Stimulated activated CD4-positive, alpha-beta T cell treated with anti-CD3 and anti-CD28 coated beads, Interleukin-4, amount 100 ng/mL, for 48 hours (primary cell): Measurements from ENCODE around the gene GRID1.

Experiments
- DNase-seq, 2 donors: peaks; one replicate each; pipeline ENCODE4 v3.0.0-alpha.2; 2020; ENCODE audit warnings: low read depth in 2 of 2

Gene GRID1

DNA sequence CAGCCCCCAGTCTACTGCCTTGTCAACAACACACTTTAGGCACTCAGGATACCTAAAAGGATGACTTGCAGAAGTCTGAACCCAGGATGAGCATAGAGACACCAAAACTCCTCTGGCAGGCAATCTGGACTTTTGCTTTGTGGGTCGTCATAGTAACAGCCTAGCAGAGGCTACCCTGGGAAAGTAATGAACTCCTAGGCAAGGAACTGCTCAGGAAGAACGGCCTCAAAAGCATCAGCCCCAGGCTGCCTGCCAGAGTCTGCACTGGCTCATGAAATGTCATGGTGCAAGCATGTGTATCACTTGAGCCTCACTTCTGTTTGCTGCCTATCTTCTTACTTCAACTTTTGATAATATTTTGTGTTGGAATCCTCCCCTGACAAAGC is 715.1 kb downstream of the GRID1 start:
- DNase-seq, result no peak

DNA sequence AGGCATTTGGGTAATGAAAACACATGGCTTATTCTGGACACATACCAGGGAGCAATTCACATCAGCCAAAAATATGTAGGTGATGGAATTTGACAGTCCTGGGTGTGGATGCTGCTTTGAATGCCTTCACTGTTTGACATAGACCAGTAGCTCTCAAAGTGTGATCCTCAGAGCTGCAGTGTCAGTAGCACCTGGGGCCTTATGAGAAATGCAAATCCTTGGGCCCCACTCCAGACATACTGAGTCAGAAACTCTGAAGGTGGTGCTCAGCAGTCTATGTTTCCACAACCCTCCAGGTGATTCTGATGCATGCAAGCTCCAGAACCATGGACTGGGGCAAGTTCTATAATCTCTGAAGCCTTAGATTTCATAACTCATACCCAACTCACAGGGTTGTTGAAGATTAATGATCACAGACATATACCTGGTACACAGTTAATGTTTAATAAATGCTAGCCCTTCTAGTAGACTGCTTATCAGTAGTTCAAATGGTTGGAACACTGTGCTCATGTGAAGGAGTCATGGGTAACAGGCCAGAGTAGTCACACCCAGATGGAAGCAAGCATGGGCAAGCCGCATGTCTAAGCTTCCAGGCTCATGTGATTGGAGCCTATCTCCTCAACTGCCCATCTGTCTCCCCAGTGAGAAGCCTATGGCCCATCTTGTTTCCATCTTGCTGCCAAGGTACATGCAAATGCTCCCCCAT is 715.7 kb downstream of the GRID1 start:
- DNase-seq, result no peak

DNA sequence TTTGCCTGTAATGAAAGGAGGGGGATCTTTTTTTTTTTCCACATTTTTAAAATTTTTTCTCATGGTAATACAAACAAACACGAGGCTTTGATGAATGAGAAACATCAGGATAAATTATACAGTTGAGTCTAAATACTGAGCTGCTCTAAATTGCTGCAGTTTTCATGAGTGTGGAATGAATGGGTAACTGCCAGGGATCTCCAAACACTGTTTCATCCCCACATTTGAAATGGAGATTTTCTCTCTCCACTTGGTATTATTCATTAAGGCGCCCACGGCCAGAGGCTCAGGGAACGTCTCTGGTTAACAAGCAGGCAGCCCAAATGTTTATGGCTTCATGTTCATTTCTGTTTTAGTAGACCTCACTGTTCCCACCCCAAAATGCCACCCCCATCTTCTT is 717.1 kb downstream of the GRID1 start:
- DNase-seq, result no peak

DNA sequence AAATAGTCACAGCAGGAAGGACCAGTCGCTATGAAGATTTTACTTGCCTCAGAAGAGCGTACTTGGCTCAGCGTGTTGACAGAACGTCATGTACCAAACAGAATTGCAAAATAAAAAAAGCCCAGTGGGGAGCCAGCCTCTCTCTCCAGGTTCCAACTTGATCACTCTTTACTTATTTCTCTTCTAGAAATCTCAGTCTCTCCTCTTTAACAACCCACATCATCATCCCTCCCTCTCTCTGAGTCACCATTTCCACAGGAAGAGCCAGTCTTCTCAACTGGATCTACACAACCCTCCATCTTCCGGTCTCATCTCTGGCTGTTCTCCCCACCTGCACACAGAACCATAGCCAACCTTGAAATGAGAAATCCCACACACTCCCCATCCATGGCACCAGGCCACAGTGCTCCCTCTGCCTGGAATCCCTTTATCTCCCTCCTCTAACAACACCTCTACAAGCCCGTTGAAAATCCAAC is 718.3 kb downstream of the GRID1 start:
- no peak for DNase-seq

DNA sequence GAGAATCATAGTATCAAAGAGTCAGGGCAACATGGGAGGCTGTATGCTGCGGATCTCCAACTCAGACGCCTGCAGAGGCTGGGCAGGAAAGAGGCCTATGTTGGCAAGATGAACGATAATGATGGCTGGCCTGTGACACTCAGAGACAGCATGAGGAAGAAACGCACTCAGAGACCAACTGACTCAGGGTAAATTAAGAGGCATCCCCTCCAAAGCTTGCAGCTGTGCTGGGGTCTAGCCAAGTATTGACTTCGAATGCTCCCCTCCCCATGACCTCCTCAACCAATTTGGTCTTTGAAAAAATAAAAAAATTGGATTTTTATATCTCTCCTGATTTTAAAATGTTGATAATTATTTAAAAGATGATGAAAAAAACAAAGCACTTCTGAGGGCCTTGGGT is 718.9 kb downstream of the GRID1 start:
- no peak for DNase-seq

DNA sequence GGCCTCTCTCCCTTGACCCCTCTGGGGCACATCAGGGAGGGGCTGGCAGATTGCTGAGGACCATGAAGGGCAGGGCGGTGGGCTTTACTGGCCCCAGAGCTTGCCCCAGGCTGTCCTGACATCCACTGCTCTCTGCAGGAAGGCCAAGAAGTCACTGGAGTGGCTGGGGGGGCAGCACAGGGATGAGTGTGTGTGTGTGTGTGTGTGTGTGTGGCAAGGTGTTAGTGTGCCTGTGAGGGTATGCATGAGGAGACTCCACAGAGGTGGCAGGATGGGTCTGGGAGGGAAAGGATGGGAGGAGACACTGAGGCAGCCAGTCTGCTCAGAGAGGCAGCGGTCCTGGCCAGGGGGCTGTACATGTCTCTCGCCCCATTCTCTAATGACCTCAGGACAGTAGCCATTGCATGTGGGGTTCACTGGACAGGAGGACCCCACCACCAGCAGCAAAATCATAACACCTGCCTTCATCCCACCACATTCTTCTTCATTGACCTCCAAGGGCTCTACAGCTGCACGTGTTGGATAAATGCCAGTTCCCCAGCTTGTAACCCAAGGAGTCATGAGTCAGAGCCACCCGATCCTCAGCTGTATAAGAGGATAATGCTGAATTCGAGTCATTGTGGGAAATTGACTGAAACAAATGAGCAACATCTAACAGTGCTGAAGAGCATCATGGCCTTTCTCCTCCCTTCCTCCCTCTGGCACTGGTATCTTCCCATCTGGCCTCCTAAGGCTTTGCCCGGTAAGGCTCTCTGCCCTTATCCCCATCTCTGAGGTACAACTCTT is 720.5 kb downstream of the GRID1 start:
- no peak for DNase-seq

DNA sequence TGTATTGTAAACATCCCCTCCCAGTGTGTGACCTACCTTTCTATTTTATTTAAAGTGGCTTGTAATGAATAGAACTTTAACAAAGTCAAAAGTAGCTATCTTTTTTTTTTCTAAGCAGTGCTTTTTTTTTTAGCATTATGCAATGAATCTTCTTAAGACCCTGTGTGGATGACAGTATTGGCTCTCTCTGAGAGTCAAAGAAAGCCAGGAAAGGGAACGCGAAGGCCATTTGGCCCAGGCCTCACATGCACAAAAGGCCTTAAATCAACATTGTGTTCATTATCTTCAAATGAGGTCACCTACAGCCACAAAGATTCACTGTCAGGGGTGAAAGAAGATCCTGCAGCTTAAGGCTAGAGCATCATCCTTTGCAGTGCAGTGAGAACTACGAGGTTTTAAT is 721.5 kb downstream of the GRID1 start:
- no peak for DNase-seq

DNA sequence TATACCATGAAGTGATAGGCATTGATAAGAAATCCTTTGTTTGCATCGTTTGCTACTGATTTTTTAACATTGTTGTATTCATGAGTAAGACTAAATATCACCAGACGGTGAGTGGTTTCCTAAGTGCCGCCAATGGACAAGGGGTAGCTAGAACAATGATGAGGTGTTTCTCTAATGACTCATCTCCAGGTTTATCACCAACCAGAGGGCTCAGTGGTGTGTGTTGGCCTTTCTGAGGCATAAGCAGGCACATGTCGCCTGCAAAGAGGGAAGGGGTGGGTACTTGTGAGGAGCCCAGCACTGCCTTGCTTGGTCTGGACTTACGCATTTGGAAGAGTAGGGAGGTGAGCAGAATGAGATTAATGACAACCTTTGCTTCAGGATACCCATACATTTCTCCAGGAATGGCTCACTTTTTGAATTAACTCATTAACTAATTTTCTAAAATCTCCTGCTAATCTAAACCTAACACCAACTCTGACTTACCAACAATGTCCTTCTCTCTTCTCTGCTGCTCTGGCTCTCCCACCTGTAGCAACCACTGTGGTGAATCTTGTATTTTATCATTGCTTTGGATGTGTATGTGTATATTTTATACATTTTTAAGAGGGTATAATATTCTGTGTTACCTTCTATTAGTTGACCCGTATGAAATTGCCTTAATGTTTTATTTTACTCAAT is 722.6 kb downstream of the GRID1 start:
- DNase-seq, result no peak

DNA sequence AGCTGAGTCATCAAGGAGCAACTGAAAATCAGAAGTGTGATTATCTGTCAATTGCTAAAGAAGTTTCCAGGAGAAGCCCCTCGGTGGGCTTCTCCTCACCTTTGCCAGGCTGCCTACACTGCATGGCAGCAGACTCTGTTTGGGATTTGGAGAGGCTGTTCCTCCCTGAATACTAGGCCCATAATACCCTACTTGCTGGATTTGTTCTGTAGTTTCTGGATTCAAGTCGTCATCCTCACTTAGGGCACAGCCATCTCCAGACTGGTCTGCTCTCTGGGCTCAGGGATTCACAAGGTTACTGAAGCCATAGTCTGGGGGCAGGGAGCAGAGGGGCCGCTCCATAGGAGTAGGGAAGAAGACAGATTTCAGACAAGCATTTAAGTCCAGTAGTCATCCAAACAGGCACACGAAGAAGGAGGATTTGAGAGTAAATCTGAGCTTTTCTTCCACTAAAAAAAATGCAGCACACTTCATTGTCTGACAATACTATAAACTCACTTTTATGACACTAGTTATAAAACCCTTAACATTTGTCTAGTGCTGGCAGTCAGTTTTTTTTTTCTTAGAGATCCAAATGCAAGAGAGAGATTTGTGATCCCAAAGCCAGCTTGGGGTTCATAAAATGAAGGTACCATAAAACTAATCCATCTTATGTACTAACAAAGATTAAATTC is 723.3 kb downstream of the GRID1 start:
- no peak for DNase-seq

DNA sequence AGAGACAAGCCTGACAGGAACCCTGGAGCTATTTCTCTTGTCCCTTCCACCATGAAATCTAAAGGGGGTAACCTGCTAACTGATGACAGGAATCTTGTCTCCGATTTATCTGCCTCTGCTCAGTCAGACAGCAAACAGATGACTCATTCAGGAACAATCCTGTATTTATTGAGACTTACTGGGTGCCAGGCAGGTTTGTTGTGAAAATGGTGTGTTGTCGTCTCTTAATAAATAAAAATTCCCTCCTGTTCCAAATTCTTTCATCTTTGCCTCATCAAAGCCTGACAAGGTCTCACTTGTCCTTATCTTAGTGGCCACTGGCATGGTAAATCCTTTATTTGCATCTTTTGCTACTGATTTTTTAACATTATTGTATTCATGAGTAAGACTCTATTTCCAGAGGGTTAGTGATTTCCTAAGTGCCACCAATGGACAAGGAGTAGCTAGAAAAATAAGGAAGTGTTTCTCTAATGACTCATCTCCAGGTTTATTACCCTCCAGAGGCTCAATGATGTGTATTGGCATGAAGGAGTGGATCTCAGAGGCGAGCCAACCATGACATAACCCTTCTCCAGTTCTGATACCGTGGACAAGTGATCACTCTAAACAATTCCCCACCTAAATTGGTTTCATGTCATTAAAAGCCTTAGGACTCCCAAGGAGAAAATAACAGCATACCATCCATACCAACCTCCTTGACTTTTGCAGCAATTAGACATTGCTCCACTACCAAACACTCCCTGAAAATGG is 724.0 kb downstream of the GRID1 start:
- no peak for DNase-seq

DNA sequence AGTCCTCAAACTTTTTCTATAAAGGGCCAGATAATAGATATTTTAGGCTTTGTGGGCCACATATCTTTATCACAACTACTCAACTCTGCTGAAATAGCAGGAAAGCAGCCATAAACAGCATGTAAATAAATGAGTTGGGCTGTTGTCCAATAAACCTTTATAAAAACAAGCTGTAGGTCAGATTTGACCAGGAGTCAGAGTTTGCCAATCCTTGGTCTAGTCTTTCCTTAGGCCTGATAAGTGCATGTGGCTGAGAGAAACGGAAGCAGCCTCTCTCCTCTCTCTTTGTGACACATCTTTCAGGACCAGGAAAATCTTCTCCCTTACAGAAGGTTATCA is 724.5 kb downstream of the GRID1 start:
- no peak for DNase-seq

DNA sequence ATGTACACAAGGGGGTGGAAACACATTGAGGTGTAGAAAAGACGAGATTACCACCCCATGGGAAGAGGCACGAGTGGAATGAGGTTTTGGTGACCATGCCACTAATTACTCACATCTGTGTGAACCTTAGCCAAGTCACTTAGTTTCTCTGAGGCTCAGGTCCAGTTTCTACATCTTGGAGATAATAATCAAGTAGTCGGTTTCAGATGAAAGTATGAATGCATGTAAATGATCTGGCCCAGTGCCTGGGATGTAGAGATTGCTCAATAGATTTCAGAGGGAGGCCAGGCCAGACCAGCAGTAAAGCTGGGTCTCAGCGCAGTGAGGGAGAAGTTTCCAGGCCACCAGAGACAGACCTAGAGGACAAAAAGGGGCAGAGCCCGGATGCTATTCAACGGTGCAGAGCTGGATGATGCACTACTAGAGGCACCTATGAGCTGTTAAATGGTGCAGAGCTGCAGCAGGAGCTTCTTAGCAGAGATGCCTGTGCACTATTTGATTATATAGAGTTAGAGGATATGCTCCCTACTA is 725.1 kb downstream of the GRID1 start:
- no peak for DNase-seq

DNA sequence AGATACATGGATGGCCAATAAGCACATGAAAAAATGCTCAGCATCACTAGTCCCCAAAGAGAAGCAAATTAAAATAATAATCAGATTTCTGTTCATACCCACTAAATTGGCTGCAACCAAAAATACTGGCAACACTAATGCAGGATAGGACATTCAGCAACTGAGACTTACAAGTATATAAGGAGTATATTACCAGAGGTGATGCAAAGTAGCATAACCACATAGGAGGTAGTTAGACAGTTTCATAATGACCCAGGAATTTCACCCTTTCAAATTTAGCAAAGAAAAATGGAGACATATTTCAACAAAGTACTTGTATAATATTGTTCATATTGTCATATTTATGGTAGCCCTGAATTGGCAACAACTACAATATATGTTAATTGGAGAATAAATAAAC is 727.8 kb downstream of the GRID1 start:
- DNase-seq, result no peak

DNA sequence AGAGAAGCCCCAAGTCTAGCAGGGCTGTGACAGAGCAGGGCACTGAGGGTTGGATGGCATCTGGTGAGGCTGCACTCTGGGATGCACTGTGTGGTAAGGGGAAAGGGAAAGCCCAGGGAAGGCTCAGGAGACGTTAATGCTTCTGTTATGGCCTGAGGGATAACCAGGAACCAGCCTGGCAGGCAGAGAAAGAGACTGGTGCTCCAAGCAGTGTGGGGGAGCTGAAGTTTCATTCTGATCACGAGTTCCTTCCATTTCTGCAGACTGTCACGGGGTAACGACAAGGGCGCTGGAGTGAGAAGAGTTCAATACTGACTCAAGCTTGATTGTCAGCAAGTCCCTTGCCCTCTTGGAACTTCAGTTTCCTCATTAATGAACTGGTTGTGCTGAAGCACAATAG is 730.9 kb downstream of the GRID1 start:
- DNase-seq, result no peak

DNA sequence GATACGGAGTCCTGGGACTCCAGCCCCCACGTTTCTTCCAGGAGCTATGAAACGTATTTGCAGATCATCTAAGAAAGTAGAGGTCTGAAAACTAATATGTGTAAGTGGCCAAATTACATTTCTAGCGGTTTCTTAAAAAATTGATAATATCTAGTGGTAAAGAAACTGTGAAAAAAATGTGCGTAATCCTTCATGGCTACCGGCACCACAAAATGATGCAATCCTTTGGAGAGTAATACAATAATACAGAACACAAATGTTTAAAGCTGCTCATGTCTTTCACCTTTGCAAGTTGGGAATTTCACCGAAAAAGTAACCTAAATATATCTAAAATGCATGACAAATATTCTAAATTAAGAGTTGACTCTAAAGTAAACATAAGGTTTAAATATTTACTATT is 742.1 kb downstream of the GRID1 start:
- DNase-seq, result no peak

DNA sequence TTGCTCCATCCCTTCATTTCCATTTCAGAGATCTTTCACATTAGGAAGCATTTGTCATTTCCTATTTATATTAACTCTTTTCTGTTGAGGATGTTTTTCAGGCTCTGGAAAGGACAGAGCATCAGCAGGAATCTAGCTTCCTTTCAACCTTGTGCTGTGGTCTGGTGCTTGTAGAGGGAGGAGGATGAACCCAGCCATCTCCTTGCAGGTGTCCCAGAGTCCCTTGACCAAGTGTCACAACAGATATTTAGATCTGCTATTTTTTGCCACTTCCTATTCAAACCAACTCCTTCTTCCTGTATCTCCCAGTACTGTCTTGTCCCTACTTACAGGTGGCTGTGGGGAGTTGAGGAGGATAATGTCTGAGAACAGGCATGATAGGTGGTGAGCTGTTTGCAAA is 742.8 kb downstream of the GRID1 start:
- no peak for DNase-seq

DNA sequence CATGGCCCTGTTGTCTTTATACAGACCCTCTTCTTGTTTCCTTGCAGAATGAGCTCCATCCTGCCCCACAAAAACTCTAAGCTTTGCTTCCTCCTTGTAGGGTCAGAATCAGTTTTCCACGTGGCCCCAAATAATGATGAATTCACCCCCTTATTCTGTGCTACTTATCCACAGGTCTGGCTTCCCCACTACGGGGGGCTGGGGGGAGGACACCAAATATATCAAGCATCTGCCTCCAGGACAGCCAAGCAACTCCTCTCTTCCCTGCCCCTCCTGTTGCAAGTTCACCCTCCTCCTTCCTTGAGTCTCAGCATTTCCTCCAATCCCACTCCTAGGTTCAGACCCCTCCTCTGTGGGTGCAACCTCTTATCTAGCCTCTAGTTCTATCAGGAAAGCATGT is 743.3 kb downstream of the GRID1 start:
- DNase-seq, result no peak

DNA sequence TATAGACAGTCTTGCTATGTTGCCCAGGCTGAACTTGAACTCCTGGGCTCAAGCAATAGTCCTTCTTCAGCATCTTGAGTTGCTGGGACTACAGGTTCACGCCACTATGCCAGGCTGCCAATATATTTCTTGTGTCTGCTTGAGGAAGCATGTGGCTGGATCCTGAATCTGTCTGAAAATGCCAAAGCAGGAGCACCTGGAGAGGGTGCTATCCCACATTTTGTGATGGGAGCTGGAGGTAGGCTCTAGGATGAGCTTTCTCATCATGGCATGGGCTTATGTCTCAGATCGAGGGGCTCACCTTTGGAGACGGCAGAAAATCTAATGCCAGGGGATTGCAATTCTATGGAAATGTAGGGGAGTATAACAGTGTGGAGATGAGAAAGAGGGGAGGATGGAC is 744.2 kb downstream of the GRID1 start:
- DNase-seq, result no peak

DNA sequence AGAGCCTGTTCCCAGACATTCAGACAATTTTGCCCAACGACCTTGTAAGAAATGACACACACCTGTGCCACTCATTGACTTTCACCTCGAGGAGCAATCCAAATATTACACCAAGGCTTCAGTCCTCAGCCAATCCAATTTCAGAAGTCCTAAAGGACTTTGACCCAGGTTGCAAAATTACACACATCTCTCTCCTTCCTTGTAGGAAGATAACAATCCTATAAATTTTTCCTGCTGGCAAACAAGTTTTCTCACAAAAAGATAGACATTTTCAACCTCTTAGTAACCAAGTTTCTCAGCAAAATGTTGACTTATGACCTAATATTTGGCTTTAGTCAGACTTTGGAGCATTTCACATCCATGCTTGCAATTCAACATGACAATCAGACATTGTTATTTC is 745.0 kb downstream of the GRID1 start:
- no peak for DNase-seq

DNA sequence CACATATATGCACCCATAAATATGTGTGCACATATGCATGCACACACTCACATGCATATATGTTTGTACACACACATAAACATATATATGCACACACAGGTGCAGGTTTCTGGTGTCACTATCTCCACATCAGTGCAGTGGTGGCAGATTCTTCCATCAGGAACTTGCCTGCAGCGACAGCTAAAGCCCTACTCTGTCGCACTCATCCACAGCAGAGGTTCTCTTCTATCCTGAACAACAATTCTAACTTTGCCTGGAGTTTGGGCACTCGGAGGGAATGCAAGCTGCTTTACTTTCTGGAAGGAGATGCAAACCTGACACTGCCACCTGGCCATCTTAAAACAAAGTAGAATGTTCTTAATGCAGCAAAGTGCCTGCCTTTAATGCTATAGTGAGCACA is 745.8 kb downstream of the GRID1 start:
- no peak for DNase-seq

DNA sequence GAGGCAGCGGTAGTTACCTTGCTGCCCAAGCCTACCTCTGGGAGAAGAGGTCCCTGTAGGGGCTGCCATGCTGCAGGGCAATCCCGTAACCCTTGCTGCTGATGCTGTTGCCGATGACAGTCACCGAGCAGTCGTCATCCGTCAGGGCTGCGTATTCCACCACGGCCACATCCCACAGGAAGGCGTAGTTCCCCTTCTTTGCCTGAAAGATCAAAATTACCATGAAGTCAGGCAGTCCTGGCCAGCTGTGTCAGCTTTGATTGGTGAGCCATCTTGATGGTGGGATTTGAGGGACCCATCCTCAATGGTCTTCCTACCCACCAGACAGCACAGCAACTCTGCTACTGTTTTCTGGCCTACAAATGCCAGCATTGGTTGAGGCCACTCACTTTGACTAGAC is 746.8 kb downstream of the GRID1 start:
- no peak for DNase-seq

DNA sequence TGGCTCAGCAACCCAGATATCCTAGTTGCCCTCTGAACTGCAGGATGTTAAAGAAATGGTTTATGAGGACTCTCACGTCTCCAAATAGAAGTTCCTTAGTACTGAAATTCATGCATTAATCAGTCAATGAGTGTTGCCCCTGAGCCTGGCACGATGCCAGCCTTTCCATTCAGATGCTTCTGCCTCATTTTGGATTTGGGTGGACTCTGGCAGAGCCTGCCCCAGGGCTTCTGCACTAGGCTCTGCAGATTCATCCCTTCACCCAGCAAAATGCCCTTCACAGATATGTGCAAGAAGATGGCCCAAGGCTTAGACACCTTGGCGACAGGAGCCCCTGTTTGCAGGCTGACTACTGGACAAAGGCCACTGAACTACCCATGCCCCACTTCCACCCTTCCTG is 747.8 kb downstream of the GRID1 start:
- no peak for DNase-seq
